HepG2 (cell line): ENCODE results near the gene KIF3A. TPM values are rescaled to one million over a fixed set of nuclear protein-coding genes. Genes with fewer than 3 reads are reported as not detected.

Experiments
- ATAC-seq: fragments of 200-7000 bp; cut with Tn5 transposase; 3 replicates; pipeline ENCODE4 v1.9.1; 2020; ENCODE audit warnings: mild to moderate bottlenecking, moderate library complexity
- BruUV-seq: library from RNA; stranded (reverse); fragments of 400-500 nt; replicated peaks from 2 replicates; lab custom pipeline; 2021; lab: Mats Ljungman, UMichigan
- CTCF ChIA-PET: fragments of 300-600 bp; formaldehyde crosslinking; extraction: SDS; loops from one replicate; lab custom pipeline; 2021; ENCODE audit warnings: low total read pairs, inconsistent platforms, low intra/inter-chr PET ratio; lab: Yijun Ruan, JAX
- POLR2A ChIA-PET: fragments of 350-600 bp; sonication (Branson Sonifier 250); formaldehyde crosslinking; loops from one replicate; lab custom pipeline; 2020; ENCODE audit warnings: antibody characterized with exemption, inconsistent platforms; lab: Yijun Ruan, JAX
- DNase-seq: peaks from one replicate; pipeline ENCODE4 v3.0.0-alpha.2; 2015; ENCODE audit warnings: low spot score
- FAIRE-seq: peaks from 3 replicates; lab custom pipeline; 2011; peaks lifted over from hg19 to GRCh38; lab: Jason Lieb, UNC
- H2AFZ ChIP-seq: one replicate; pipeline ENCODE4 v1.6.1; 2011; ENCODE audit warnings: low read length, inconsistent platforms
- H3K27ac ChIP-seq: fragments of 300-600 bp; 3 replicates; pipeline ENCODE4 v1.8.0; 2011; ENCODE audit warnings: mixed run types, mild to moderate bottlenecking, mixed read lengths, low read length, inconsistent platforms; ENCODE audit not compliant: insufficient read depth; ENCODE audit errors: extremely low read length
- H3K27me3 ChIP-seq, 2 experiments: fragments of 200-600 bp in 1 of 2; 2 replicates in 1 of 2; 3 replicates in 1 of 2; pipeline versions ENCODE4 v1.6.0 to v1.8.0; 2011; ENCODE audit warnings: low read length in 2 of 2, mild to moderate bottlenecking in 2 of 2, moderate library complexity in 2 of 2, inconsistent platforms in 1 of 2; ENCODE audit not compliant: insufficient read depth in 2 of 2, control insufficient read depth in 1 of 2
- H3K36me3 ChIP-seq, 2 experiments: fragments of 200-600 bp in 1 of 2; replicated peaks in 1 of 2; 2 replicates in 1 of 2; 3 replicates in 1 of 2; pipeline versions ENCODE4 v1.5.1 to v1.8.0; 2011; ENCODE audit warnings: low read length in 2 of 2, inconsistent platforms in 1 of 2; ENCODE audit not compliant: insufficient read depth in 2 of 2, control insufficient read depth in 1 of 2
- H3K4me1 ChIP-seq: 2 replicates; pipeline ENCODE4 v1.5.1; 2012; ENCODE audit warnings: low read length, inconsistent platforms; ENCODE audit not compliant: insufficient read depth
- H3K4me2 ChIP-seq: 2 replicates; pipeline ENCODE4 v1.6.0; 2011; ENCODE audit warnings: low read depth, low read length, inconsistent platforms
- H3K4me3 ChIP-seq, 3 experiments: fragments of 200-600 bp in 1 of 3; sonication (generic), shearing (Covaris generic) in 1 of 3; replicated peaks in 1 of 3; 2 replicates each; pipeline ENCODE4 v1.5.1; 2011 to 2016; ENCODE audit warnings: low read length in 3 of 3, inconsistent platforms in 2 of 3, low read depth in 2 of 3, mild to moderate bottlenecking in 2 of 3, control low read depth in 1 of 3, mixed read lengths in 1 of 3; ENCODE audit not compliant: insufficient read depth in 1 of 3
- H3K79me2 ChIP-seq: one replicate; pipeline ENCODE4 v1.6.1; 2011; ENCODE audit warnings: low read length, inconsistent platforms; ENCODE audit not compliant: insufficient read depth
- H3K9ac ChIP-seq: 2 replicates; pipeline ENCODE4 v1.6.0; 2011; ENCODE audit warnings: mild to moderate bottlenecking, low read depth, low read length, inconsistent platforms; ENCODE audit not compliant: insufficient read depth
- H3K9me3 ChIP-seq: 2 replicates; pipeline ENCODE4 v1.5.1; 2012; ENCODE audit warnings: mild to moderate bottlenecking, low read length
- H4K20me1 ChIP-seq: 2 replicates; pipeline ENCODE4 v1.6.0; 2011; ENCODE audit warnings: inconsistent platforms, mild to moderate bottlenecking, low read length, moderate library complexity; ENCODE audit not compliant: insufficient read depth
- ELK4 ChIP-seq: sonication (generic); formaldehyde crosslinking; IDR thresholded peaks from 2 replicates; pipeline ENCODE4 v1.9.0; 2021; ENCODE audit warnings: missing genetic modification reagents, borderline replicate concordance
- FOXM1 ChIP-seq: sonication (generic); formaldehyde crosslinking; IDR thresholded peaks from 2 replicates; pipeline ENCODE4 v1.5.0; 2020; ENCODE audit warnings: missing genetic modification reagents
- GMEB1 ChIP-seq: sonication (generic); formaldehyde crosslinking; IDR thresholded peaks from 2 replicates; pipeline ENCODE4 v1.5.1; 2020; ENCODE audit warnings: missing genetic modification reagents, mild to moderate bottlenecking, borderline replicate concordance
- HOXA5 ChIP-seq: sonication (generic); formaldehyde crosslinking; IDR thresholded peaks from 2 replicates; pipeline ENCODE4 v1.4.0; 2020; ENCODE audit warnings: missing genetic modification reagents
- MIXL1 ChIP-seq: IDR thresholded peaks from 2 replicates; pipeline ENCODE4 v1.6.1; 2016
- NR2F1 ChIP-seq, 2 experiments: fragments of 450-650 bp in 1 of 2; formaldehyde crosslinking in 1 of 2; IDR thresholded peaks; 2 replicates each; pipeline versions ENCODE4 v1.5.0 to v1.6.1; 2016 to 2020; ENCODE audit warnings: mild to moderate bottlenecking in 1 of 2, missing compliant biosample characterization in 1 of 2, missing genetic modification reagents in 1 of 2, moderate library complexity in 1 of 2
- SATB2 ChIP-seq: sonication (generic); formaldehyde crosslinking; IDR thresholded peaks from 2 replicates; pipeline ENCODE4 v1.5.0; 2020; ENCODE audit warnings: missing genetic modification reagents
- SETDB1 ChIP-seq: sonication (generic); formaldehyde crosslinking; IDR thresholded peaks from 2 replicates; pipeline ENCODE4 v1.5.1; 2020; ENCODE audit warnings: missing genetic modification reagents, mild to moderate bottlenecking, borderline replicate concordance
- TAF15 ChIP-seq: fragments of 200-400 bp; formaldehyde crosslinking; IDR thresholded peaks from one replicate; pipeline ENCODE4 v1.6.1; 2018; ENCODE audit warnings: mild to moderate bottlenecking, low read depth, low read length; ENCODE audit not compliant: poor library complexity, severe bottlenecking
- TFAP4 ChIP-seq: sonication (generic); IDR thresholded peaks from 2 replicates; pipeline ENCODE4 v1.6.1; 2016; ENCODE audit warnings: low read depth, borderline replicate concordance
- ZGPAT ChIP-seq: IDR thresholded peaks from 2 replicates; pipeline ENCODE4 v1.6.1; 2016; ENCODE audit warnings: mild to moderate bottlenecking
- ZNF12 ChIP-seq: sonication (generic); formaldehyde crosslinking; IDR thresholded peaks from 2 replicates; pipeline ENCODE4 v1.5.0; 2020; ENCODE audit warnings: missing genetic modification reagents
- ZNF510 ChIP-seq: sonication (generic); formaldehyde crosslinking; IDR thresholded peaks from 2 replicates; pipeline ENCODE4 v1.4.0; 2020; ENCODE audit warnings: low read depth, mild to moderate bottlenecking, missing genetic modification reagents
- ZNF75D ChIP-seq: sonication (generic); formaldehyde crosslinking; IDR thresholded peaks from 2 replicates; pipeline ENCODE4 v1.8.1; 2023; ENCODE audit warnings: missing genetic modification reagents, mild to moderate bottlenecking, borderline replicate concordance
- ZXDC ChIP-seq: sonication (generic); formaldehyde crosslinking; IDR thresholded peaks from 2 replicates; pipeline ENCODE4 v1.5.0; 2020; ENCODE audit warnings: mild to moderate bottlenecking, missing genetic modification reagents
- WGBS: methylation state at CpG from one replicate; pipeline ENCODE4 v1.1.6; 2017; ENCODE audit warnings: low lambda C conversion rate; 5-methylcytosine and 5-hydroxymethylcytosine counted together
- in situ Hi-C: cut with HindIII; loops from 2 replicates; pipeline ENCODE4 v1.10.0; 2017; ENCODE audit warnings: low pct_unique_long_range_greater_than_20kb; ENCODE audit not compliant: extremely low pct_ligation_motif_present
- intact Hi-C: fragments of 100-400 bp; cut with micrococcal nuclease; formaldehyde crosslinking; loops from one replicate; pipeline ENCODE4 v1.10.0; 2022; ENCODE audit not compliant: unreplicated experiment
- polyA plus RNA-seq, 8 experiments: library from polyadenylated mRNA; depleted of rRNA in 3 of 8; stranded (reverse) in 7 of 8; unstranded in 1 of 8; fragments of >200 nt; fragmentation: Illumina TruSeq in 4 of 8; extraction: Trizol in 4 of 8; gene quantifications; 2 replicates each; pipeline versions ENCODE4 v1.2.1 to v1.2.3, GENCODE V29; 2011 to 2016; ENCODE audit warnings: low read depth in 4 of 8, missing spikeins in 1 of 8, mixed read lengths in 1 of 8; ENCODE audit not compliant: insufficient read depth in 1 of 8
- total RNA-seq, 5 experiments: library from RNA; depleted of rRNA; stranded (reverse); fragments of >200 nt; fragmentation: Illumina TruSeq; extraction: Trizol; gene quantifications; 2 replicates each; pipeline ENCODE4 v1.2.3, GENCODE V29; 2016; ENCODE audit warnings: low read depth in 1 of 5

The KIF3A gene
- total and polyA plus RNA-seq, 2 of the 13 experiments (the other 11 are each of a cell fraction or from before 2014, with no cell fraction given) = 2.3 to 8.4 TPM

- ChIA-PET POLR2A (interaction anchor here (0.6 to 4.2 kb wide), 3 partner anchors 30 to 178 kb away, joined by 3 to 21 read pairs (median 10); no protein-coding TSS in a partner anchor), CTCF (no interaction called here)
- peak; percentile 28 for FAIRE-seq
- TF ChIP-seq GMEB1 (CRISPR knock-in tag) (no peak; the same call in 1 of the 2 replicates), FOXM1 (CRISPR knock-in tag) (no peak), HOXA5 (CRISPR knock-in tag) (no peak), TFAP4 (no peak), NR2F1 (CRISPR knock-in tag; IDR thresholded peaks at IDR 0.05) (no peak), ZNF510 (CRISPR knock-in tag) (no peak), ELK4 (no peak), ZGPAT (CRISPR knock-in tag) (peak; percentile 40; the same call in 1 of the 2 replicates), ZXDC (CRISPR knock-in tag) (0 out of 2 replicates have a peak, but pooled peaks have one; percentile 23), SETDB1 (CRISPR knock-in tag) (no peak), MIXL1 (CRISPR knock-in tag) (no peak), SATB2 (no peak), TAF15 (no peak), ZNF12 (CRISPR knock-in tag) (no peak), ZNF75D (no peak)
Measured at GRCh38 chr5:132777209-132778069, 40.1 kb upstream of the KIF3A start, which contains the start of gene SEPTIN8. Gene SEPTIN8, minus strand, starts transcription at chr5:132777239. Its CDS starts 102 bp downstream, at chr5:132777137.

More at GRCh38 chr5:132777209-132778069, 40.1 kb upstream of the KIF3A start, which contains the start of gene SEPTIN8:
- H2AFZ ChIP-seq = no peak within 1 kb of the TSS
- peak within 1 kb of the TSS; percentile 55 for H3K27ac ChIP-seq
- H4K20me1 ChIP-seq = no peaks in the 10 kb centered on the region
- ATAC-seq (peak; percentile 60), DNase-seq (no peak)
- H3K4me1 ChIP-seq = peaks cover 47% of the 10 kb centered on the region
- no peaks in the 10 kb centered on the region for H3K27me3 ChIP-seq
- H3K79me2 ChIP-seq = peaks cover 38% of the 10 kb centered on the region
- in situ Hi-C loops = no loop called here
- 40% methylated on average over 12 of the region's 82 CpGs for WGBS
- intact Hi-C loops = loop anchor here (2.0 kb wide), 2 partner anchors 29 to 43 kb away; no protein-coding TSS in a partner anchor
- peak within 1 kb of the TSS; percentile 66 to 93 (median 72) for H3K4me3 ChIP-seq
- H3K9ac ChIP-seq = peak within 1 kb of the TSS; percentile 84
- H3K36me3 ChIP-seq = no peaks in the 10 kb centered on the region
- BruUV-seq = no TSS peak
- peak within 1 kb of the TSS; percentile 75 for H3K4me2 ChIP-seq
- H3K9me3 ChIP-seq = no peaks in the 10 kb centered on the region
